NCI-H82 treated with DMSO at 0.1 percent for 48 hours (cell line): ENCODE data around the gene MRO.
A peak's percentile ranks its signal among the peaks of the same experiment; 100 is the strongest.
"Not testable (repeated sequence)": the region's sequence is repeated elsewhere in the genome, so short reads cannot be mapped to it uniquely, and the experiment has no call there.

Experiments
- DNase-seq: peaks from one replicate; lab custom pipeline; 2025; ENCODE audit not compliant: unreplicated experiment; lab: John Stamatoyannopoulos, UW

MRO gene

DNA sequence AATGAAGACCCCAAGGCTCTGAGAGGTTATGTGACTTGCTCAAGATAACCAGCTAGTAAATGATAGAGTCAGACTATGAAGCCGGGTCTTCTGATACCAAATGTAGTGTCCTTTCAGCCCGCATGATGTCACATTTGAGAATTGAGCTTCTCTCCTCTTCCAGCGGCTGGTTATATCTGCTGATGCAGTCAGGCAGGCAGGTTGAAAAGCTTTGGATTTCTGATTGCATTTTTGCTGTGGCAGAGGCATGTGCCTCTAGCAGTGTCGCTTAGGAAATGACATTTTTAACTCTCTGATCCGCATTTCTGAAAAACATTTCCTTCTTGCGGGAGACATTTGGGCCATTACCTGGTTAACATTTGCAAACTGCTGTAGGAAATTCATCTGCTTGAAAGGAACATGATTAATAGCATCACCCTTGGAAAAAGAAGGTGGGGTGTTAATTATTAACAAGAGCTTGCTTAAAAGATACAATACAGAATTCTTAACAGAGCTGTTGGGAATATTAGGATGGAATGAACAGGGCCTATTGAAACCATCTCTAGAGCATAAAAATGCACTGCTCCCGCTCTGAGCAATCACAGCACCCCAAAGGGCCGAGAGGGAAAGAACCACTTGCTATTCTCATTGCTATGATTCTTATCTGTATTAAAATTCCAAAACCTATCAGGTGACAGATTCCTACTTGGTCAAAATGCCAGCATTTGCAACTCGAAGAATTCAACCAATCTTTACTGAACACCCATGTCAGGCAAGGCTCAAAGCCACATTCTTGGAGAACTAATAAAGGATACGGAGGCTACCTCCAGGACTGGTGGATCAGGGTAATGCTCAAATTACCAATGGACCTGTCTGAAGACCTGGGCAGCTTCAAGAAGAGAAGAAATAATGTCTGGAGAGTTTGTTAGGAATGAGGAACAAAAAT lies 25.9 kb downstream of the MRO start:
- no peak for DNase-seq

- no peak for DNase-seq
Observed at GRCh38 chr18:50792885-50793284, 26.9 kb downstream of the MRO start.

DNA sequence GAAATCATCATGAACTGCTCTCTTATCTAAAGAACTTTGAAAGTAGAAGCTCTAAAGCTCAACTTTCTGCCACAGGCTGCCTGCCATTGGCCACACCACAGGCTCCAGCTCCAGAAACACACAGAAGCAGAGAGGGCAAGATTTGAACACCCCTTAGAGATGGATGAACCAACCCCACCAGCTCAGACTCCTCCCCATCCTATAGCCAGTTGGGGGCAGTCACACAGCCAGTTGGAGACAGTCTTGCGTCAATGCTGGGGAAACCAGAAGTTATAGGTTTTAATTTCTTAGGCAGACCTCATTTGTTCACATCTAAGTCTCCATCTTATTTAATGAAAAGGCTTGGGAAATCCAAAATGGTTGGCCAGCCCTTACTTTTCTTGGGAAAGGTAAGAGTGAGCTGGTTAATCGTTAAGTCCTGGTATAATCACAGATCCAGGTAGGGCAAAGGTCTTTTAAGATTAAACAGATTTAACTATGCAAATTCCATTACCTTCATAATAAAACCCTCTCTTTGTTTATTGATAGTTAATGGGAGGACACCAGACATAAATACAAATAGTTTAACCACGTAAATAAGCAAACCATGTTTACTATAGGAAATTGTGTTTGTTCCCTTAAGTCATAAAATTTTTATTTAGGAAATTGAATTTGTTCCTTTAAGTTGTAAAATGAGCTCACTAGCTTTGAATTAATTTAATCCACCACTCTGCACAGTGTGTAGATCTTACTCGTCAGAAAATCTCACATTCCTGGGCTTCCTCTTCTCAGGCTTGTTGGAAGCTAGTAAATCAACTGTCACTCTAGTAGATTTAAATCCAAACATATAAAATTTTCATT lies 28.0 kb downstream of the MRO start:
- DNase-seq, result no peak

DNA sequence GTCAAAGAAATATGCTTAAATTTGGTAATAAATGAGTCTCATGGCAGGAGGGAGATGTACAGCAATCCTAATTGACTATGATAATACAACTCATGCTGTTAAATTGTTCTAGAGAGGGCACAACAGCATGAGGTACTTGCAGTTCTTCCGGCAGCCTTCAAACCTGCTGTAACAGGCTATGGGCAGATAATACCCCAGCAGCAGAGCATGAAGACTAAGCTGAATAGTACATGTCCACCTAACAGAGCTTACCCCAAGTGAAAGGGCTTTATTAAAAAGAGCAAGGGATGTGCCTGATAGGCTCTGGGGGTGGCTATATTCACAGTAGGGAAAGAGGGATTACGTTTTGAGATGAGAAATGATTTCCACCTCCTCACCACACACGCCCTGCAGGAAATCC lies 28.9 kb downstream of the MRO start:
- no peak for DNase-seq

DNA sequence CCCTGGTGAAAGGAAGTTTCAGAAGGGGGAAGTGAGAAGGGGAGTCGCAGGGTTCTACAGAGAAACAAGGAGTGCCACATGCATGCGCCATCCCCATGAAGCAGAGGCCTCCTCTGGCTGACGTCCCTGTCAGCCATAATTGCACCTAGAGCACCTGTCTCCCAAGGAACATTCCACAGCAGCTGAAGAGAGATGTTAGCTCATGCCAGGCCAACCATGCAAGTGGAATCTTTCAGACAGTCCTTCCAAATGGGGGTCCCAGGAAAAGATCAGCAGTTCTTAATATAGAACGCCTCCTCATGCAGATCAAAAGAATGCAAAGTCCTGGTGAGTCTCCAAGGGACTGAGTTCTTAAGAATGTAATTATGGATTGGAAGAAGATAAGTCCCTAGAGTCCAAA lies 29.6 kb downstream of the MRO start:
- no peak for DNase-seq

GRCh38 chr18:50788284-50788683 lies 31.5 kb downstream of the MRO start:
- no peak for DNase-seq

DNA sequence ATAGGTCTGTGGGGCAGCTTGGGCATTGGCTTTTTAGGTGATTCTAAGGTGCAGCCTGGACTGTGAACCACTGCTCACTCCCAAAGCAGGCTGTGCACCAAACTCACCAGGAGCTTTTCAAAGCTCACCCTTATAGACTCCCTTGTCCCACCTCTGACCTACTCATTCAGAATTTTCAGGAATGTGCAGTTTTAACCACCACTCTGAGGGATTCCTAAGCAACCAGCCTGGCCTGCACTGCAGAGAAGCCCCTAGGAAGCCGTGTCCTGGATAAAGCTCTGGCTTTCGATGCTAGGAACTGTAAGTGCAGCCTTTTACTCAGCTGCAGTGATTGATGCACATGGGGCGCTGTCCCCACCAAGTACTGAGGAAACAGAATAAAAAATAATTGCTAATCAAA lies 33.0 kb downstream of the MRO start:
- no peak for DNase-seq

GRCh38 chr18:50783553-50783952 lies 36.3 kb downstream of the MRO start:
- DNase-seq, result no peak

DNA sequence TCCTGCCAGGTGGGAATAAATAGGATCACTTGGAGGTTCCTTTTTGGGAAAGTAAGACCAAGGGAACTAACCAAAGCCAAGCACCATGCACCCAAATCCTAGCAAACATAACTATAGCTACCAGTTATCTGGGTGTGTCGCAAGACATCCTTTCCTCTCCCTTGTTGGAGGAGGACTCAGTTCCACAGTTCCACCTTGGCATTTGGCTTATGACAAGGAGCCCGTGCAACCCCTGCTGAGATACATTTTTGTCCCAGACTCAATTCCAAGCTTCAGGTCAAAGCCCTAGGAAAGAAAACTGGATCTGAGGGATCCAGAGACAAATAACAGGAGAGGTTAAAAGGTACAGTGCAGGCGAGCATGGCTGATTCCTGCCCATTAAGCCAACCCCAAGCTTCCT lies 40.8 kb downstream of the MRO start:
- DNase-seq, result not testable (repeated sequence)

DNA sequence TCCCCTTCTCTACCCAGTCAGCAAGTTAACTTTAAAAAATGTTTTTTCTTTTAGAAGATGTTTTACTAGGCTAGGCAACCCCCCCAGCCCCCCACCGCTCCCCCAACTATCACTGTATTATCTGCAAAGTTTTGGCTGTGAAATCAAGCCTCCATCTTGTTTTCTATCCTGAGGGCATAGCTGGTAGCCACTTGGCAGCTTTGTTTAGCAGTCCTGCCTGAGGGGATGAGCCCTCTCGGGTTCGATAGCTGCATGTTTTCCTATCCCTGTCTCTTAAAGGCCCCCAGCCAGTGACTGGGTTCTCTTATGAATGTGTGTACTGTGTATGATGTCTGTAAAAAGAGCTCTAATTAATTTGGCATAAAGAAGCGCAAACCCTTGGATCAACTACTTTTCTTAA lies 43.4 kb downstream of the MRO start:
- no peak for DNase-seq

- no peak for DNase-seq
Observed at GRCh38 chr18:50775726-50776125, 44.1 kb downstream of the MRO start.

DNA sequence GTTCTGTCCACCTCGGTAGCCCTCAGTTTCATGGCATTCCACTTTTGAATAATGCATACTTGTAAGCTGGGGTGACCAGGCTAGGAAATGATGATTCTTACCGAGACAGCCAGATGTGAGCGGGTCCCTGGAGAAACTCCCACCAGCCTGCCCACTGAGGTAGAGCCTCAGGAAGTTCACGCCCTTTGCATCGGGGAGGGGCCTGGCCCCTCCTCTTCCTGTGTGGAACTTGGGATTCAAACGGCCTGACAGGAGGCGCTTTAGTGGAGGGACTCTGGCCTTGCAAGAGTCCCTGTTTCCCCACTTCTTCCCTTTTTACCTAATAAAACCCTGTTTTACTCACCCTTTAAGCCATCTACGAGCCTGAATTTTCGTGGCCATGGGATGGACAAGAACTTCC lies 44.6 kb downstream of the MRO start:
- no peak for DNase-seq

DNA sequence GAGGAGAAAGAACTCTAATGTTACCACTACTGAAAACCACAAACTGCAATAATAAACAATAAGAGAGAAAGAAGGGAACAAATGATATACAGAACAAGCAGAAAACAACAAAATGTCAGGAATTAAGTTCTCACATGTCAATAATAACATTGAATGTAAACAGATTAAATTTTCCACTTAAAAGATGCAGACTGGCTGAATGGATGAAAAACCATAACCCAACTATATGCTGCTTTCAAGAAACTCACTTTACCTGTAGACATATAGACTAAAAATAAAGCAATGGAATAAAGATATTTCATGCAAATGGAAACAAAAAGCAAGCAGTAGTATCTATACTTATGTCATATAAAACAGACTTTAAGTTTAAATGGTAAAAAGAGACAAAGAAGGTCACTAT lies 50.4 kb downstream of the MRO start:
- no peak for DNase-seq

DNA sequence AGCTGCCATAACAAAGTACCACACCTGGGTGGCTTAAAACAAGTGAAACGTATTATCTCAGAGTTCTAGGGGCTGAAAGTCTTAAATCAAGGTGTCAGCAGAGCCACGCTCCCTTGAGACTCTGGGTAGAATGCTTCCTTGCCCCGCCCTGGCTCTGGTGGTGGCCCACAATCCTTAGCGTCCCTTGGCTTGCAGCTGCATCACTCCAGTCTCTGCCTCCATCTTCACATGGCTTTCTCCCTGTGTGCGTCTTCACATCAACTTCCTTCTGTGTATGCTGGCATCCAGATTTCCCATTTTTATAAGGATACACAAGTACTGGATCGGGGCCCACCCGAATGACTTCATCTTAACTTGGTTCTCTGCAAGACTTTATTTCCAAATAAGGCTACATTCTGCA lies 62.5 kb downstream of the MRO start:
- peak; percentile 28 for DNase-seq

DNA sequence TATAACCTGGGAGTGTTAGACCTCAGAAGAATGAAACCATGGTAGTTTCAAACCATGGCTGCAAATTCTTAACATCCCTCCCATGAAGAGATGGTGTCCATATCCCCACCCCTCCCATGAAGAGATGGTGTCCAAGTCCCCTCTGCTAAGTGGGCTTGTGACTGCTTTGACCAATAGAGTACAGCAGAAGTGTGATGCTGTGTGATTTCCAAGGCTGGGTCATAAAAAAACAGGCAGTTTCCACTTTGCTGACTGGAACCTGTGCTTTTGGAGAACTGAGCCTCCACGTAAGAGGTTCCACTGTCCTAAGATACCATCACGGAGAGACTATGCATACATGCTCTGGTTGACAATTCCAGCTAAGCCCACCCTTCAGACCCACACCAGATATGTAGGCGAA lies 65.5 kb downstream of the MRO start:
- no peak for DNase-seq

- DNase-seq, result no peak
Observed at GRCh38 chr18:50753311-50753710, 66.5 kb downstream of the MRO start.

DNA sequence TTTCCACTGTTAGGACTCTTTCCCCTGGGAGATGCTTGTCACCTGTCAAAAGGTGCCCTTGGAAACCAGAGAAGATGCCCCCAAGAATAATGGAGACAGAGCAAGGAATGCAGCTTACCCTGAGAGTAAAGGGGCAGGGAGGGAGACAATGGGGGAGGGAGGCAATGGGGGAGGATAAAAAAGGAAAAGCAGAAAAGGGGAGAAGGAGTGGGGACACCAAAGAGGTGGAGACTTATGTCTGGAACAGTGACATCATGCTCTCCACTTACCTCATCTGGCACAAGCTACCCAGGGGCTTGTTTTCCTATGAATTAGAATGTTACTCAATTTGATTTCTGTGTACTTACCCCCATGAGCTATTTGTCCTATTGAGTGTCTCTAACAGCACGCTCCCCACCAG lies 67.9 kb downstream of the MRO start:
- DNase-seq, result no peak

- peak; percentile 98 for DNase-seq
Observed at GRCh38 chr18:50751490-50751889, 68.3 kb downstream of the MRO start.

GRCh38 chr18:50750546-50750945 lies 69.3 kb downstream of the MRO start:
- DNase-seq, result no peak

- DNase-seq, result peak; percentile 20
Observed at GRCh38 chr18:50749945-50750344, 69.9 kb downstream of the MRO start.

- DNase-seq, result no peak
Observed at GRCh38 chr18:50749421-50749820, 70.4 kb downstream of the MRO start.
